Measurements from ENCODE around the gene ELFN1.

Gene ELFN1

DNA sequence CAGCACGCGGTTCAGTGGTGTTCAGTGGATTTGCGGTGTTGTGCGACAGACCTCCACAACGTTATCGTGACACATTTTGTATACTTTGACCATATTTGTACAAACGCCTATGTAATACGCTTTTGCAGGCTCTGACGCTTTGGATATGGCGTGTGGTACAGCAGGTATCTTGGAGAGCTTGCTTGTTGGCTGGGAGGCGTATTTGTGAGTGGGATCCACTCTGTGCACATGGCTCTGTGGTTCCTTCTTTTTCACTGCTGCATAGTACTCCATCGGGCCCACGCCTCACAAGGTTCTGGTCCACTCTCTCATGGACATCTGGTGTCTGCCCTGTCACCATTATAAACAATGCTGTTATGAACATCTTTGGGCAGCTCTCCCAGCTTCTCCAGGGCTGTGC lies 53.2 kb downstream of the ELFN1 start:
- TF ChIP-seq TAF1 (IDR thresholded peaks at IDR 0.05; ENCODE audit: borderline replicate concordance, insufficient read depth, low read length) (no peak), SIN3A (IDR thresholded peaks at IDR 0.05; ENCODE audit: borderline replicate concordance, insufficient read depth, low read length) (no peak), REST (IDR thresholded peaks at IDR 0.05; ENCODE audit: insufficient read depth in 1 of 2, low read depth in 2 of 2, low read length in 2 of 2) (no peak), FOXP2 (optimal IDR thresholded peaks at IDR 0.05; ENCODE audit: borderline replicate concordance, extremely low read depth, extremely low read length, insufficient read depth) (no peak), POLR2AphosphoS5 (IDR thresholded peaks at IDR 0.05; ENCODE audit: low read depth, low read length) (no peak)

DNA sequence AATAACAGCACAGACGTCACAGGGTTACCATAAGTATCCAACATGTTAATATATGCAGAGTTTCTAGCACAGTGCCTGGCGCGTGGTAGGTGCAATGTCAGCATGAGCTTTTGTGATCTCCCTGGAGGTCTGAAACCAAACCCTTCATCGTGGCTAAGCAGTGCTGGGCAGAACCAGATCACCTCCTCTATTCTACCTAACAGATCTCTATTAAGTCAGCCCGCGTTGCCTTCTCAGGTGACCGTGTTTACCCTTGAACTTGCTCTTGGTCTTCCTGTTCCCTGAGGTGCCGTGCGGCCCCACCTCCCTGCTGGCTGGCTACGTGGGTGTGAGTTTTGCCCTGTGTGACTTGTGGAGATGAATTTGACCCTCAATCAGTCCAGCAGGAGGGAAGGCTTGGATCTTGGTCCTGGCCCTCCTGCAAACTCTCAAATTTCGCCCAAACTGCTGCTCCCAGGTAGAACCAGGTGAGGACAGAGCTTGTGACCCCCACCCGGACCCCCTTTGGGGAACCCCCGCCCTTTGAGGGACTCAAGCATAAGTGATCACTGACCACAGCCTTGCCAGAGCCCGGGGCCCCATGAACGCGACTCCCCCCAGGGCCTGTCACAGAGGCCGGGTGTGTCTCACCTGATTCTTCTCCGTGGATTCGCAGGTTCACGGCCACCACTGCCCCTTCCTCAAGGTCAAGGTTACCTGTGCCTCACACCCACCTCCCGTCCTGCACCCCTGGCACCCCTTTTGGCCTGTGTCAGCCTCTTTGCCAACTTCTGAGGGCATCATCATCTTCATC lies 54.2 kb downstream of the ELFN1 start:
- TF ChIP-seq POLR2AphosphoS5 (IDR thresholded peaks at IDR 0.05; ENCODE audit: low read depth, low read length) (no peak), REST (IDR thresholded peaks at IDR 0.05; ENCODE audit: insufficient read depth in 1 of 2, low read depth in 2 of 2, low read length in 2 of 2) (no peak), TAF1 (IDR thresholded peaks at IDR 0.05; ENCODE audit: borderline replicate concordance, insufficient read depth, low read length) (no peak), SIN3A (IDR thresholded peaks at IDR 0.05; ENCODE audit: borderline replicate concordance, insufficient read depth, low read length) (no peak), FOXP2 (optimal IDR thresholded peaks at IDR 0.05; ENCODE audit: borderline replicate concordance, extremely low read depth, extremely low read length, insufficient read depth) (no peak)

- TF ChIP-seq TAF1 (IDR thresholded peaks at IDR 0.05; ENCODE audit: borderline replicate concordance, insufficient read depth, low read length), result no peak
- TF ChIP-seq FOXP2 (optimal IDR thresholded peaks at IDR 0.05; ENCODE audit: borderline replicate concordance, extremely low read depth, extremely low read length, insufficient read depth), result no peak
- no peak for TF ChIP-seq POLR2AphosphoS5 (IDR thresholded peaks at IDR 0.05; ENCODE audit: low read depth, low read length)
- TF ChIP-seq SIN3A (IDR thresholded peaks at IDR 0.05; ENCODE audit: borderline replicate concordance, insufficient read depth, low read length), result no peak
- TF ChIP-seq REST (IDR thresholded peaks at IDR 0.05; ENCODE audit: insufficient read depth in 1 of 2, low read depth in 2 of 2, low read length in 2 of 2), result no peak
Observed at GRCh38 chr7:1725199-1725690, 55.2 kb downstream of the ELFN1 start.

- TF ChIP-seq POLR2AphosphoS5 (IDR thresholded peaks at IDR 0.05; ENCODE audit: low read depth, low read length), result no peak
Observed at GRCh38 chr7:1725766-1726630, 55.9 kb downstream of the ELFN1 start.

DNA sequence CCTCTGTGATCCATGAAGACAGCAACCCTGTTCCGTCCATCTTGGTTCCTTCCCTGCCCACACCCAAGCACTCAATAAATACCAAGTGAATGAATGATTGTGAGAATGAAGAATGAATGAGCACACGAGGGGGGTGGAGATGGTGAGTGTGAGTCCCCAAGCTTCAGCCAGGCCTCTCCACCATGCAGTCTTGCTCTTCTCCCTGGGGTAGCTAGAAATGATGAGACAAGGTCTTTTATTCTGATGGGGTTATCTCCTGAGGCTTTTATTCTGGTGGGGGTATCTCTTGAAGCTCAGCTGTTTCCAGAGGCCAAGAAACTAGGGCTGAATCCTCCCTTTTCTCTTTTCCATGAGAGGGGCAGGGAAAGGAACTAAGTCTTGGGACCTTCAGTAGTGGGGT lies 57.0 kb downstream of the ELFN1 start:
- TF ChIP-seq FOXP2 (optimal IDR thresholded peaks at IDR 0.05; ENCODE audit: borderline replicate concordance, extremely low read depth, extremely low read length, insufficient read depth) (no peak), TAF1 (IDR thresholded peaks at IDR 0.05; ENCODE audit: borderline replicate concordance, insufficient read depth, low read length) (no peak), POLR2AphosphoS5 (IDR thresholded peaks at IDR 0.05; ENCODE audit: low read depth, low read length) (no peak)
